HTERT RPE-1 (cell line): ENCODE measurements around the gene ADCY7.

Source experiments
- in situ Hi-C: fragments of 300-500 bp; cut with MboI; formaldehyde crosslinking; loops from 4 replicates; pipeline ENCODE4 v1.14.3; 2020; ENCODE audit warnings: low sequenced_read_pairs

Gene ADCY7

DNA sequence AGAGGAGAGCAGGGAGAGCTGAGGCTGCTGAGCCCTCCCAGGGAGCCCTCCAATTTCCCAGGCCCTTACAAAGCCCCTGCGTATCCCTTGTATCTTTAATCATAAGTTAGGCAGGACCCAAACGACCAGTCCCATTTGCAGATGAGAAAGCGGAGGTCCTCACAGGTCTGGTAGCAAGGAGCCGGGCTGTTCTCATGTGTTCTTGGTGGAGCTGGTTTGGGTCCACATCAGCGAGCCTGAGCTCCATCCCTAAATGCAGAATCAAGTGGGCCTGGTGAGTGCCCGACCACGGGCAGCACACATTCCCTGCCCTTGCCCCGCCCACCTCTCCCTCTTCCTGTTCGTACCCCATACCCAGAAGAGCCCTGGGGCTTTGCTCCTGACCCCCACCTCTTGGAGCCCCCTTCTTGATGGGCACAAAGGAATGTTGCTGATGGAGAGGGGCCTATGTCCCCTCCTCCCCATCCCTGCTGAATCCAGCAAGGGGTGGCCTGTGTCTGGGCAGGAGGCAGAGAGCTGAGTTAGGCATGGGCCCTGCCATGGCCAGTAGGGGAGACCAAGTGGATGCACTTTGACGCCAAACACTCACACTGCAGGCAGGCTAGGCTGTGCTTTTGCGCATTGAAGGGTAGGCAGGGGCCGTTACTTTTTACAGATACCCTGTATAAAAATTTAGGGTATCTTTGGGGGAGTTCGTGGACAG is 18.3 kb upstream of the ADCY7 start:
- in situ Hi-C loops: no loop called here

DNA sequence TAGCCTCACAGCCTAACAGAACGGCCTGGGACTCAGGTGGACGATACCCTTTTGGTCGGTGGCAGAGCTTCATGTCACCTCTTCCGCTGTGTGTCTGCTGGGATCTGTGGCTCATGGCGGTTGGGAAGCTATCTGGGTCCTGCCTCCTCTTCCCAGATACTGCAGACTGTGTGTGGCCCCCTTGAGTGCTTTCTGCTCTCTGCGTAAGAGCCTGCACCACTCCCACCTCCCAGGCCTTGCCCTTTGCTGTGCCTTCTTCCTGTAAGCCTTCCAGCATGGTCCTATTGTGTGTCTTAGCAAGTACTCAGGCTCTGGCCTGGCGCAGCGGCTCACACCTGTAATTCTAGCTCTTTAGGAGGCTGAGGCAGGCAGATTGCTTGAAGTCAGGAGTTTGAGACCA is 17.5 kb upstream of the ADCY7 start:
- in situ Hi-C loops: no loop called here

DNA sequence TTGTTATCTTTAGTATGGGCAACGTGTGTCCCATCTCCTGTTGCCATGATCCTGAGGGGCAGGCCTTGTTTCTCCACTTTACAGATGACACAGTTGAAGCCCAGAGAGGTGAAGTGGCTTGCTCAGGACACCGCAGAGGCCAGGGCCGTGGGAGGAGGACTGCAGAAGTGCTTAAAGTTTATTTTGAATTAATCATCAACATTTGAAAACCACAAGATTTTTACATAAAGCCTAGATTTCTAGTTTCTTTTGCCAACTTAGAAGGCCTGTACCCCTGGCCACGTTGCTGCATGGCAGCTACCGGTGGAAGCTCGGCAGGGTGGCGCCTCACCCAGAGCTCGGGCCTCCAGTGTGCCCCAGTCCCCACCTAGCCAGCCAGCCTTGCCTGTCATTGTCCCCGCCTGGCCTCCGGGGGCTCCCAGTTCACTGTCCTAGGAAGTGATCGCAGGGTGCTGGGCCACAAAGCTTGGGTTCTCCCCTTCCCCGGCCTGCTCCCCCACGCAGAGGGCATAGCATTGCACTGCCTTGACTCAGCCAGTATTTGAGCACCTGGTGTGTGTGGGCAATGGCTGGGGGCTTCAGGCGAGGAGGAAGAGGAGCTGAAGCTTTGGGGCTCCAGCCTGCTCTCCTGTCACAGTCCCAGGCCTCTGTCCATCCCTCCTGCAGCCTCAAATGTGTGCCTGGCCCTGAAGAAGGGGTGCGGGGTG is 14.8 kb upstream of the ADCY7 start:
- in situ Hi-C loops: no loop called here

DNA sequence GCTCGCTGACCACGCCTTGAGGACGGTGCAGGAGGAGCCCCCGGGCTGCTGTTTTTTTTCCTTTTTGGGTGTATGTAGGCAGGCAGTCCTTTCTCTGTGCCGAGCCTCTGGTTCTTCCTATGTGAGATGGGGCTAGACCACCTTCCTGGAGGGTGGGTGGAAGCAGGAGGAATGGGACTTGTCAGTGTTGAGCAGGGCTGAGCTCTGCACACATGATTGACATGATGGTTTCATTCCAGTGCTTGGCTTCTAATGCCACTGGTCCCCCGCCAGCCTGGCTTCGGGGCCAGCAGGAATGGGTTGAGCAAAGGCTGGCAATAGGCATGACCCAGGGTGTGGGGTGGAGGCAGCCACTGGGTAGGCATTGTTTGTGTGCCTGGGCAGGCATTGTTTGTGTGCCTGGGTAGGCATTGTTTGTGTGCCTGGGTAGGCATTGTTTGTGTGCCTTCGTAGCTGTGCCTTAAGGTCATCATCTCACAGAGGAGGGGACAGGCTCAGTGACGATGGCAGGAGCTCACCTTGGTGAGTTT is 14.2 kb upstream of the ADCY7 start:
- in situ Hi-C loops: no loop called here

DNA sequence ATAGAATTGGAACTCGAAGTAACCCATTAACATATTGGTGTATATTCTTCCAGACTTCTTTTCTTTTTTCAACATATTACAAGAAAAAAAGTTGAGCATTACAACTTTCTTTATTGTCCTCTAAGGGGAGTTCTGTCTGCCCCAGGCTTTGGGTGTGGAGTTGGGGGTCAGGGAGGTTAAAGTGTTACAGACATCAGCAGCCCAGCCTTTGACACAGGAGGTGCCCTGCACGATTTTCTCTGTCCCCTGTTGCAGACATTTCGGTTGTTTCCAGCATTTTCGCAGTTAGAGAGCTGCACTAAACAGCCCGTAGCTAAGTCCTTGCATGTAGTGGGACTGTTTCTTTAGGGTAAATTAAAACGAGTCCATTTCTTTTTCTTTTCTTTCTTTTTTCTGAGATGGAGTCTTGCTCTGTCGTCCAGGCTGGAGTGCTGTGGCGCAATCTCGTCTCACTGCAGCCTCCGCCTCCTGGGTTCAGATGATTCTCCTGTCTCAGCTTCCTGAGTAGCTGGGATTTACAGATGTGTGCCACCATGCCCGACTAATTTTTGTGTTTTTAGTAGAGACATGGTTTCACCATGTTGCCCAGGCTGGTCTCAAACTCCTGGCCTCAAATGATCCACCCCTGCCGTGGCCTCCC is 13.4 kb upstream of the ADCY7 start:
- in situ Hi-C loops: no loop called here

DNA sequence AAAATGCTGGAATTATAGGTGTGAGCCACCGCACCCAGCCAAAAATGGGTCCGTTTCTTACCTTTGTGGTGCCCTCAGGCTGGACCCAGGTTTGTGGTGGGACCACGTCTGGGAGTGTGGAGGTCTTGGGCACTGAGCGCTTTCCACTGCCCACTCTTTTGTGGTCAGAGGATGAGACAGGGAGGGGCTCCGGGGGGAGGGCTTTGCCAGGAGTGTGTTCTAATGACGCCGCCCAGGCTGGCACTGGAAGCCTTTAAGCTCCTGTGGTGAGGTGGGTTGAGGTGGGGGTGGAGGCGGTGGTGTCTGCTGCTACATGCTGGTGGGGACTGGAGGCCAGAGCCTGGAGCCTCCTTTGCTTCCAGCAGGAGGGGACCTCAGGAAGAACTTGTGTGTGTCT is 12.8 kb upstream of the ADCY7 start:
- in situ Hi-C loops: no loop called here

DNA sequence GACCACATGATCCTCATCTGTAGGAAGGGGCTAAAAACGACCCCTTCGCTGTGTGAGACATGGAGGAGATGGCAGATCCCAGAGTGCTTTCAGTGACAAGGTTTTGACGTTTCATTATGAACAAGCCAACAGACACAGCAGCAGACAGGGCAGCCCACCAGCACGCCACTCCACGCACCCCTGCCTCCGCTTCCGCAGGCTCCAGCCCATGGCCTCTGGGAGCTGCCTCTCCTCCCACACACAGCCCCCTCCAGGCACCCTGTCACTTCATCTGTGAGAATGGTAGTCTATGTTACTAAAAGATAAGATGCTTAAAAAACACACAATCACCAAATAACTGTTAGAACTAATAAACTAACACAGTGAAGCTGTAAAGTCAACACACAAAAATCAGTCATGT is 12.3 kb upstream of the ADCY7 start:
- in situ Hi-C loops: no loop called here

DNA sequence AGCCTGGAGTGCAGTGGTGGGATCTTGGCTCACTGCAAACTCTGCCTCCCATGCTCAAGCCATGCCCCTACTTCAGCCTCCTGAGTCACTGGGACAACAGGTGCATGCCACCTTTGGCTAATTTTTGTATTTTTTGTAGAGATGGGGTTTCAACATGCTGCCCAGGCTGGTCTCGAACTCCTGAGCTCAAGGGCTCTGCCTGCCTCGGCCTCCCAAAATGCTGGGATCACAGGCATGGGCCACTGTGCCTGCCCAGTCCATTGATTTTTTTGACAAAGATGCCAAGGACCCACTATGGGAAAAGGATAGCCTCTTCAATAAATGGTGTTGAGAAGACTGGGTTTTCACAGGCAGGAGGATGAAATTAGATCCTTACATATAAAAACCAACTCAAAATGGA is 10.8 kb upstream of the ADCY7 start:
- in situ Hi-C loops: no loop called here

DNA sequence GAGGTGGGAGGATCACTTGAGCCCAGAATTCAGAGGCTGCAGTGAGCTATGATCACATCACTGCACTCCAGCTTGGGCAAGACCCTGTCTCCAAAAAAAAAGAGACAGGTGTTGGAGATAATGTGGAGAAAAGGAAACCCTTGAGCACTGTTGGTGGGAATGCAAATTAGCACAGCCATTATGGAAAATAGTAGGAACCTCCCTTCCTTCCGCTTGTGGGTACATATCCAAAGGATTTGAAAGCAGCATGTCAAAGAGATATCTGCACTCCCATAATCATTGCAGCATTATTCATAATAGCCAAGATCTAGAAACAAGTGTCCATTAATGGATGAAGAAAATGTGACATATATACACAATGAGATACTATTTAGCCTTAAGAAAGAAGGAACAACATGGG is 9.7 kb upstream of the ADCY7 start:
- in situ Hi-C loops: no loop called here

DNA sequence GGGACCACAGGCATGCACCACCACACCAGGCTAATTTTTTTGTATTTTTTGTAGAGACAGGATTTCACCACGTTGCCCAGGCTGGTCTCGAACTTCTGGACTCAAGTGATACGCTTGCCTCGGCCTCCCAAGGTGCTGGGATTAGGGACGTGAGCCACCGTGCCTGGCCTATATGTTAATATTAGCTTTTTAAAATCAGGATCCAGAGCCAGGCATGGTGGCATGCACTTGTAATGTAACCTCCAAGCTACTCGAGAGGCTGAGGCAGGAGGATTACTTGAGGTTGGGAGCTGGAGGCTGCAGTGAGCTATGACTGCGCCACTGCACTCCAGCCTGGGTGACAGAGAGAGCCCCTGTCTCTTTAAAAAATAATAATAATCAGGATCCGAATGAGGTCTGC is 8.5 kb upstream of the ADCY7 start:
- in situ Hi-C loops: no loop called here

DNA sequence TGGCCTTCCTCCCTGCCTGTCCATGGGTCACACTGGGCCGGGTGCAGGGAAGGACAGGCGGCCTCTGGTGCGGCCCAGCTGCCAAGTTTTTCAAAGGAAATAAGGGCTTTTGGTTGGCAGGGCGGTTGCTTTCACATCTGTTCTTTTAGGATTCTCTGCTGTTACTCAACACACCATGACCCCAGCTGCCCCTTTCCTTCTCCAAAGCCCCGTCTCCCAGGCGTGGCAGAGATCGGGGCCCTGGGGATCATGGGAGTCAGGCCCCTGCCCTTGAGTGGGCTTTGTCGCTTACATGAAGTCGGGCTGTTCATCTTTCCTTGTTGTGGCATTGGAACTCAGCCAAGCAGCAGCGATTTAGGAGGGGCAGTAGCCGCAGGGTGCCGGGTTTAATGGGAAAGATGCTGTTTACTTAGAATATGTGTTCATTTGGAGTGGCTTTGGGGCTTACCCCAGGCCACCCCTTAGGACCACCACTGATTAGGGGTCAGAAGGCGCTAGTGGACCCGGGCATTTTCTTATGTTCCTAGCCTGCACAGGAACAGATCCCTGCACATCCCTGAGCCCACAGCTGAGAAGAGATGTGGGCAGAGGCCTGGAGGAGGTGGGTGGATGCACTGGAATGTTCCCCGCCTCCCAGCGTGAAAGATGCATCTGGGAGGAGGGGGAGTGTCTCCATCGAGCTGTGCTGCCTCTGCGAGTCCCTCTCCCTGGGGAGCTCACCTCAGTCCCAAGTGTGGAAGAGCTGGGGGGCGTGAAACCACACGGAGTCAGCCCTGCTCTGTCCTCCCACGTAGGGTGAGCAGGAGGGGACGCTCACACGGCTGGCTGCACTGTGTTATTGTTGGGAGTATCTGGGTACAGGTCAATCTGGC is 6.8 kb upstream of the ADCY7 start:
- in situ Hi-C loops: no loop called here

DNA sequence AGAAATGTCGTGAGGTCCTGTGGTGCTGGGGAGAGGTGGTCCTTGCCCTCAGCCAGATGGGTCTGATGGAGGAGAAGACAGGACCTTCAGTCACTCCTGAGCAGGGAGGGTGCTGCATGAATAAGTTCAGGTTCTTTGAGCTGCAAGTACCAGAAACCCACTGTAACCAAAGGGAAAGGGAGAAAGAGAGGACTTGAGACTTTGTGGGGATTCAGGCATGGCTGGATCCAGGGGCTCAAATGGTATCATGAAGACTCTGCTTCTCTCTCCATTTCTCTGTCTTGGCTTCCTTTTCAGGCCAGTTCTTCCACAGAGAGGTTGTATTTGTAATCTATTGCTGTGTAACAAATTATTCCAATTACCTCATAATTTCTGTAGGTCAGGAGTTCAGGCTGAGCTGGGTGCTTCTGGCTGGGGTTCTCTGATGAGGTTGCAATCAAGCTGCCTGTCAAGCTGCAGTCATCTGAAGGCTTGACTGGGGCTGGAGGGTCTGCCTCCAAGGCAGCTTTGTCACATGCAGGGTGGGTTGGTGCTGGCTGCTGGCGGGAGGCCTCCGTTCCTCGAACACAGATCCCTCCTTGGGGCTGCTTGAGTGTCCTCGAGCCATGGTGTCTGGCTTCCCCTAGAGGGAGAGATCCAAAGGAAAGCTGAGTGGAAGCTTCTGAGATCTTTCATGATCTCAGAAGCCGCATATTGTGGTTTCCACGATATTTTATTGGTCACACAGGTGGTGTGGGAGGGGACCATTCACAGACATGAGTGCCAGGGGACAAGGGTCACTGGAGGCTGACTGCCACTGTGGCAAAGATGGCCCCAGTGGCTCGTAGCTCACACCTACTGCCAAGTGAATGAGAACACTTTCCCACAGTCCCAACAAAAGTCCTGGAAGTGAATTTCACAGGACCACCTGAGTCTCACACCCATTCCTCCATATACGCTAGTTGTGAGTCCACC is 5.9 kb upstream of the ADCY7 start:
- in situ Hi-C loops: no loop called here

DNA sequence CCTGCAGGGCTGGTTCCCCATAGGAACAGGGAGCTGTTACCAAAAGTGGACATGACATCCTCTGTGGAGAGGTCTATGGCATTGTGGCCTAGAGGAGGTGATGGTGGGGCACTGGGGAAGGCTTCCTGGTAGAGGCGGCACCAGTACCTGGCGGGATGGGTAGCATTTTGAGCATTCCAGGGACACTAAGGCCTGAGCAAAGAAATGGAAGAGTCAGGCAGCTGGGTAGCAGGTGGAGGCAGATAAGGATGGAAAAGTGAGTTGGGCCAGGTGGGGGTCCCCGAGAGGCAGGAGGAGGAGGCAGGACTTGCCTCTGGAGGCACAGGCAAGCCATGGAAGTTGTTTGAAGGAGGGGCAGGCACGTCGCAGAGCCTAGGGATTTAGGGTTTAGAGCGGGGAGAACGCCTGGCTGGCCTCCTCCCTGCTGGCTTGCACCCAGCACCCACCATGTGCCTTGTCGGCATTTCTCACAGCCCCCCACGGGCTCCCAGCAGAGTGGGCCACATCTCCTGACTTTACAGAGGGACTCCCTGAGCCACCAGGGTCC is 5.1 kb upstream of the ADCY7 start:
- in situ Hi-C loops: no loop called here

DNA sequence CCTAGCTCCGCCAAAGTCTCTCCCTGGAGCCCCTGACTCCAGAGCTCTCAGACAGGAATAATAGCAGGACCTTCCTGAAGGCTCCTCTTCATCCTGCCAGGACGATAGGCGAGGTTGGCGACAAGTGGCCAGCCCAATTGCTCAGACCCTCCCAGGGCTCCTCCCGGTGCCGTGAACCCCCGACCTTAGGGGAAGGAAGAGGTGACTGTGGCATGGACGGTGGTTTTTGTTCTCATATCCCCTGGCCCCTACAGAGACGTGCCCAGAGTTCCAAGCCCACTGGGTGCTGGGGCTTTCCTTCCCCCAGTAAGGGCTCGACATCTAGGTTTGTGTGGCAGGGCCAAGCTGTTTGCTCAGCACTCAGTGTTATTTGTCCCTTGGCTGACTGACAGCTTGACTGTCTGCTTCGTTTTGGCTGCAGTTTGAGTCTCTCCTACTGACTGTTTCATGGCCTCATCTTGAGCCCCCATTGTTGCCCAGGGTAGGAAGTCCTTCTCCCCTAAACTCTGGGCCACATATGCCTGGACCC is 4.6 kb upstream of the ADCY7 start:
- in situ Hi-C loops: no loop called here

DNA sequence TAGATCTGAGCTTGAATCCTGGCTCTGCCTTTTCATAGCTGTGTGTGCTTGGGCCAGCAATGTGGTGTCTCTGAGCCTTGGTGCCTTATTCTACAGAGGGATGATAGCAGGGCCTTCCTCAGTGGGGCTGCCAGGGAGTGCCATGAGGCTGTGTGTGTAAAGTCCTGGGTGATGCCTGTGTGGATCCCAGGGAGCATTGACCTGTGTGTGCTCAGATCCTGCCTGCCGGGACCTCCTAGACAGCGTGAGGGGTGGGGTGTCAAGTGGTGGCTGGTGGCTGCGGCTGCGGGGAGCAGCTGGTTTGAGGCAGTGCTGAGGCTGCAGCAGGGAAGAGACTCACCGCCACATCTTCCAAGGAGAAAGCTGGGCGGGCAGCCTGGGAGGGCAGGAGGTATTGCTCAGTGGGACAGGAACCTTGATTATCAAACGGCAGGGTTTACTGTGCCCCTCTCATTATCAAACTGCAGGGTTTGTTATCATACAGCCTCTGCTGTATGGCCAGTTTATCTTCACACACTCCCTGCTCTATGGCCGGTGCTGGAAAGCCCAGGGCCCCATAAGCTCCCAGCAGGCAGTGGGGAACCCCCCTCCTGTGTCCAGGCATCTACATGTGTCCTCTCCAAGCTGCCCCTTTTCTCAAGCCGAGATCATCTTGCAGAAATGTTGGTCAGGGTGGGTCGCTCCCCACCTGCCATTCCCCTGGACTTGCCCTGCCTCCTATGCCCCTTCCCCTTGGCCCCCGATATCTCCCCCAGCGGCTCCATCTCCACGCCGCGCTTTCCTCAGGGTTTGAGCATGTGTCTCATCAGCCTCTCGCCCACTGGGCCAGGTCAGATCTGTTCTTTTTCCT is 3.1 kb upstream of the ADCY7 start:
- in situ Hi-C loops: no loop called here

DNA sequence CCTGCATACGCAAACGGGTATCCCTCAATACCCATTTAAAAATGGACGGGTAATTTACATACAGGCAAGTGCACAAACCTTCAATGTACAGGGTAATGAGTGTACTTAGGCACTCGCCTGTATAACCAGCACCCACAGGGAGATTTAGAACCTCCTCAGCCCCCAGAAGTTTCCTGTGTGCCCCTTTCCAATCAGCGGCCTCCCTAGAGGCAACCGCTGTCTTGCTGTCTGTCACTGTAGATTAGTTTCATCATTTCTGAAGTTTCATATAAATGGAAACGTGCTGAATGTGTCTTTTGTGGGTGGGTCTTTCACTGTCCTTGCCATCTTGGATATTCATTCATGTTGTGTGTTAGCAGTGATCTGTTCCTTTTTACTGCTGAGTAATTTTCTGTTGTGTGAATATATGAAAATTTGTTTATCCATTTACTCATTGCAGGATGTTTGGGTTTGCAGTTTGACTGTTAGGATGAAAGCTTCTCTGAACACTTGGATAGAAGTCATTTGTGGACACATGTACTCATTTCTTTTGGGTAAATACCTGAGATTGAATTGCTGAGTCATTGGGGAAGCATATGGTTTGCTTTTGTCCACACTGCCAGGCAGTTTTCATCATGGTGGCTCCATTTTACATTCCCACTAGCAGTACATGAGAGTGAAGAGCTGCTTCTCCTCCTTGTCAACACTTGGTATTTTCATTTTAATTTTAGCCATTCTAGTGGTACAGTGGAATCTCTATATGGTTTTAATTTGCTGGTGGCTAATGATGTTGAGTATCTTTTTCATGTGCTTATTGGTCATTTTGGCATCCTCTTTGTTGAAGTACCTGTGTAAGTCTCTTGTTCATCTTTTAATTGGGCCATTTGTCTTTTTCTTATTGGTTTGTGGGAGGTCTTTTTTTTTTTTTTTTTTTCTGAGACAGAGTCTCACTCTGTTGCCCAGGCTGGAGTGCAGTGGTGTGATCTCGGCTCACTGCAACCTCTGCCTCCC is 2.1 kb upstream of the ADCY7 start:
- in situ Hi-C loops: no loop called here

DNA sequence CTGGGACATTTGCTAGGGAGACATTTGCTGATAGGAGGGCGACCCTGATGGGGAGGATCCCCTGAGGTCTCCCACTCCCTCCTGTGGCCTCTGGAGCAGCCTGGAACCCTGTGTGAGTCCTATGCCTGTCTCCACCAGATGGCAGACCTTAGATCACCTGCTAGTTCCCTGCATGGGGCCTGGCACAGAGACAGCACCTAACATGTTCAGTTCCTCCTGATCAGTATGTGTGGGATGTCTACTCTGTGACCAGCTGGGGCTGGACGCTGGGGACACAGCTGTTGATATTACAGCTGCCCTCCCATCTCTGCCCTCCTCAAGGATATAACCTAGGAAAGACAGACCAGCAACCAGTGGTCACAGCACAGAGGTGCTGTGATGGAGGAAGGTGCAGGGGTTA is 1.1 kb upstream of the ADCY7 start:
- in situ Hi-C loops: no loop called here
